Gastrocnemius medialis (tissue), 4 donors: ENCODE results near the gene CHRM4.

Experiments used
- CTCF ChIP-seq, 5 experiments: fragments of 450-650 bp in 3 of 5; fragments of 200-600 bp in 2 of 5; sonication (generic) in 2 of 5; IDR thresholded peaks in 4 of 5; conservative IDR thresholded peaks in 1 of 5; 1 replicate in 4 of 5; 2 replicates in 1 of 5; pipeline ENCODE4 v1.5.1; 2016 to 2019; ENCODE audit warnings: antibody characterized with exemption in 5 of 5, mild to moderate bottlenecking in 3 of 5, moderate library complexity in 3 of 5
- POLR2A ChIP-seq, 2 donors: fragments of 450-650 bp; IDR thresholded peaks; one replicate each; pipeline ENCODE4 v1.6.1; 2017; ENCODE audit warnings: antibody characterized with exemption in 2 of 2, mild to moderate bottlenecking in 2 of 2, moderate library complexity in 2 of 2

- no peak for TF ChIP-seq CTCF (IDR thresholded peaks at IDR 0.05 in 4 of 5, conservative IDR thresholded peaks at IDR 0.05 in 1 of 5)
- TF ChIP-seq POLR2A (IDR thresholded peaks at IDR 0.05): no peak
Observed at GRCh38 chr11:46420513-46420912, 28.9 kb upstream of the CHRM4 start.
